Hepatocyte (in vitro differentiated cells): ENCODE results near the gene HIBADH. TPM values are rescaled to one million over a fixed set of nuclear protein-coding genes. Genes with fewer than 3 reads are reported as not detected.
"Not testable (repeated sequence)": the region's sequence is repeated elsewhere in the genome, so short reads cannot be mapped to it uniquely, and the experiment has no call there.

Experiments
- DNase-seq: peaks from one replicate; pipeline ENCODE4 v3.0.0-alpha.2; 2016; ENCODE audit warnings: low spot score
- H2AFZ ChIP-seq: fragments of 200-600 bp; sonication (generic); 2 replicates; pipeline ENCODE4 v1.6.0; 2016; ENCODE audit warnings: antibody characterized with exemption, mild to moderate bottlenecking
- H3K27ac ChIP-seq: fragments of 200-600 bp; sonication (generic); 2 replicates; pipeline ENCODE4 v1.5.1; 2016; ENCODE audit warnings: mild to moderate bottlenecking
- H3K27me3 ChIP-seq: fragments of 200-600 bp; sonication (generic); 2 replicates; pipeline ENCODE4 v1.6.1; 2016
- H3K36me3 ChIP-seq: fragments of 200-600 bp; sonication (generic); replicated peaks from 2 replicates; pipeline ENCODE4 v1.5.1; 2016; ENCODE audit warnings: low read depth; ENCODE audit not compliant: insufficient read depth
- H3K4me1 ChIP-seq: fragments of 200-600 bp; sonication (generic); 2 replicates; pipeline ENCODE4 v1.5.1; 2016; ENCODE audit warnings: mild to moderate bottlenecking, moderate library complexity; ENCODE audit not compliant: insufficient read depth
- H3K4me2 ChIP-seq: fragments of 200-600 bp; sonication (generic); 2 replicates; pipeline ENCODE4 v1.6.0; 2016
- H3K4me3 ChIP-seq: fragments of 200-600 bp; sonication (generic); 2 replicates; pipeline ENCODE4 v1.5.1; 2016; ENCODE audit warnings: mild to moderate bottlenecking
- H3K79me2 ChIP-seq: fragments of 200-600 bp; sonication (generic); 2 replicates; pipeline ENCODE4 v1.6.0; 2017; ENCODE audit warnings: mild to moderate bottlenecking
- H3K9me2 ChIP-seq: fragments of 200-600 bp; sonication (generic); replicated peaks from 2 replicates; pipeline ENCODE4 v1.6.0; 2017; ENCODE audit warnings: mild to moderate bottlenecking; ENCODE audit not compliant: insufficient read depth
- H3K9me3 ChIP-seq: fragments of 200-600 bp; sonication (generic); 2 replicates; pipeline ENCODE4 v1.5.1; 2016; ENCODE audit warnings: low read depth, mild to moderate bottlenecking
- H4K20me1 ChIP-seq: fragments of 200-600 bp; sonication (generic); 2 replicates; pipeline ENCODE4 v1.6.0; 2016; ENCODE audit warnings: mild to moderate bottlenecking; ENCODE audit not compliant: insufficient read depth, poor library complexity, severe bottlenecking
- EZH2 ChIP-seq: fragments of 200-600 bp; sonication (generic); IDR thresholded peaks from 2 replicates; pipeline ENCODE4 v1.6.1; 2016; ENCODE audit warnings: antibody characterized with exemption, mild to moderate bottlenecking, borderline replicate concordance
- EZH2phosphoT487 ChIP-seq: fragments of 200-600 bp; sonication (generic); IDR thresholded peaks from one replicate; pipeline ENCODE4 v1.6.1; 2018; ENCODE audit warnings: antibody characterized with exemption, mild to moderate bottlenecking, low read depth, moderate library complexity; ENCODE audit not compliant: unreplicated experiment, severe bottlenecking
- WGBS: methylation state at CpG from one replicate; pipeline ENCODE4 v1.1.6; 2016; ENCODE audit warnings: low lambda C conversion rate; ENCODE audit errors: missing lambda C conversion rate; 5-methylcytosine and 5-hydroxymethylcytosine counted together
- polyA plus RNA-seq: library from polyadenylated mRNA; unstranded; fragments of >200 nt; fragmentation: Nextera tagmentation; extraction: Ambion mirVana; gene quantifications from 2 replicates; pipeline ENCODE4 v1.2.1, GENCODE V29; 2016
- total RNA-seq: library from RNA; depleted of rRNA; stranded (reverse); fragments of >200 nt; gene quantifications from 2 replicates; pipeline ENCODE4 v1.2.3, GENCODE V29; 2014
- TF ChIP-seq, protein P1 (sequence below): fragments of 200-600 bp; sonication (generic); IDR thresholded peaks from 2 replicates; pipeline ENCODE4 v1.5.1; 2016; ENCODE audit warnings: antibody characterized with exemption, mild to moderate bottlenecking; ENCODE audit not compliant: poor library complexity

The HIBADH gene
- total and polyA plus RNA-seq, 2 experiments from 2014 or later = 56.1 to 65.5 TPM

DNA sequence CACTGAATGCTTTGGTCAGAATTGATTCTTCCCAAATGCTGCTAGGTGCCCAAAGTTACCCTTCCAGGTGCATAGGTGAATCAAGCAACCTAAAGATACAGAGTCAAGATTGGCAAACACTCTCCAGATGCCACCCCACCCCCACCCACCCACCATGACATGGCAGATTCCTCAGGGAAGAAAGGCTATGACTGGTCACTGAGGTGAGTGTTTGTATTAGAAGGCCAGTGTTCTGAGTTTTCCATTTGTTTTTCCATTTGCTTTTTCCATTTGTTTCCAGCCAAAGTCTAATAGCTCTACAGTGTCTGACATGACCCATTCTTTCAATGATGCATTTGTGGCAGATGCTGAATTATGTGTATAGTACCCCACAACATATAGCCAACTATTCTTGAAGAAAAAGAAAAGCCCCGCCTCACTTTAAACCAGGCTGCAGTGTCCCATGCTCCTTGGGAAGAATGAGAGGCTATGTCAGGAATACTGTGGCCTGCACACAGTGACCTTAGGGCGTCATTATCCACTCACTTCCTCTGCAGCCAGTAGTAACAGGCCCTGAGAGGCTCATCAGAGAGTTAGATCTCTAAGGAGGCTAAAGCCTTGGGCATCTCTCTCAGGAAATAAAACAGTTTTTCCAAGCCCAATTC, 16.1 kb upstream of the HIBADH start:
- DNase-seq = no peak
- Histone ChIP-seq H3K27ac (peak overlapping the region; percentile 97), H3K9me2 (no peaks in the 10 kb centered on the region), H3K4me1 (peaks cover 14% of the 10 kb centered on the region), H3K27me3 (no peaks in the 10 kb centered on the region), H4K20me1 (no peaks in the 10 kb centered on the region), H2AFZ (no peak overlapping the region), H3K36me3 (no peaks in the 10 kb centered on the region), H3K4me2 (no peak overlapping the region), H3K79me2 (no peaks in the 10 kb centered on the region), H3K4me3 (no peak overlapping the region), H3K9me3 (no peaks in the 10 kb centered on the region)
- WGBS = 84% methylated on average over 2 of the region's 2 CpGs
- TF ChIP-seq, protein P1, sequence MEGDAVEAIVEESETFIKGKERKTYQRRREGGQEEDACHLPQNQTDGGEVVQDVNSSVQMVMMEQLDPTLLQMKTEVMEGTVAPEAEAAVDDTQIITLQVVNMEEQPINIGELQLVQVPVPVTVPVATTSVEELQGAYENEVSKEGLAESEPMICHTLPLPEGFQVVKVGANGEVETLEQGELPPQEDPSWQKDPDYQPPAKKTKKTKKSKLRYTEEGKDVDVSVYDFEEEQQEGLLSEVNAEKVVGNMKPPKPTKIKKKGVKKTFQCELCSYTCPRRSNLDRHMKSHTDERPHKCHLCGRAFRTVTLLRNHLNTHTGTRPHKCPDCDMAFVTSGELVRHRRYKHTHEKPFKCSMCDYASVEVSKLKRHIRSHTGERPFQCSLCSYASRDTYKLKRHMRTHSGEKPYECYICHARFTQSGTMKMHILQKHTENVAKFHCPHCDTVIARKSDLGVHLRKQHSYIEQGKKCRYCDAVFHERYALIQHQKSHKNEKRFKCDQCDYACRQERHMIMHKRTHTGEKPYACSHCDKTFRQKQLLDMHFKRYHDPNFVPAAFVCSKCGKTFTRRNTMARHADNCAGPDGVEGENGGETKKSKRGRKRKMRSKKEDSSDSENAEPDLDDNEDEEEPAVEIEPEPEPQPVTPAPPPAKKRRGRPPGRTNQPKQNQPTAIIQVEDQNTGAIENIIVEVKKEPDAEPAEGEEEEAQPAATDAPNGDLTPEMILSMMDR = no peak
- TF ChIP-seq EZH2 = no peak
- TF ChIP-seq EZH2phosphoT487 = no peak

DNA sequence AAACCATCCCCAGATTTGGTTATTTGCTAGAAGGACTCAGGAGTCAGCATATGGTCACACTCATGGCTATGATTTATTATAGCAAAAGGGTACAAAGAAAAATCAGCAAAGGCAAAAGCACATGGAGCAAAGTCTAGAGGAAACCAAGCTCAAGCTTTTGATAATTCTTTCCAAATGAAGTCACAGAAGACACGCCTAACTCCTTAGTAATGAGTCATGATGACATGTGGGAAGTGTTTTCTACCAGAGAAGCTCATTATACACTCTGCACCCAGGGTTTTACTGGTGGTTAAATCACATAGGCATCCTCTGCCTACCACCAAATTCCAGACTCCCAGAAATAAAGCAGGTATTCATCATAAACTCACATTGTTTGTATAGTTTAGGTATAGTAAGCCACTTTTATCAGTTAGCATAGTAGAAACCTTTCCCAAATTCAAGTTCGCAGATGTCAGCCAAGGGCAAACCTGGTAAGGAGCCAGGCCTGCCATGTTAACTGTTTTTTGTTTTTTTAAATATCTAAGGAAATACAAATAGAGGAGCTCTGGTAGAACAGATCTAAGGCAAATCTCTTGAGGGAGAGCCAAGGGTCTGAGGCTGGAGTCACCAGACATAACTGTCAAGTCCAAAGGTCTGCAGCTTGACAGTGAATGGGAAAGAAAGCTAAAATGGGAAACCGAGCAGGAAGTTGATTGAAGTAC, 15.4 kb upstream of the HIBADH start:
- no peaks in the 10 kb centered on the region for H3K79me2 ChIP-seq
- H3K4me1 ChIP-seq = peaks cover 14% of the 10 kb centered on the region
- H3K9me2 ChIP-seq = no peaks in the 10 kb centered on the region
- DNase-seq = peak; percentile 76
- H3K9me3 ChIP-seq = no peaks in the 10 kb centered on the region
- peak overlapping the region; percentile 97 for H3K27ac ChIP-seq
- TF ChIP-seq, protein P1 = no peak
- TF ChIP-seq EZH2phosphoT487 (no peak), EZH2 (no peak)
- H3K36me3 ChIP-seq = no peaks in the 10 kb centered on the region
- H3K27me3 ChIP-seq = no peaks in the 10 kb centered on the region
- H3K4me3 ChIP-seq = no peak overlapping the region
- WGBS = 72% methylated on average over 3 of the region's 3 CpGs
- no peaks in the 10 kb centered on the region for H4K20me1 ChIP-seq
- H3K4me2 ChIP-seq = peak overlapping the region; percentile 34
- no peak overlapping the region for H2AFZ ChIP-seq

DNA sequence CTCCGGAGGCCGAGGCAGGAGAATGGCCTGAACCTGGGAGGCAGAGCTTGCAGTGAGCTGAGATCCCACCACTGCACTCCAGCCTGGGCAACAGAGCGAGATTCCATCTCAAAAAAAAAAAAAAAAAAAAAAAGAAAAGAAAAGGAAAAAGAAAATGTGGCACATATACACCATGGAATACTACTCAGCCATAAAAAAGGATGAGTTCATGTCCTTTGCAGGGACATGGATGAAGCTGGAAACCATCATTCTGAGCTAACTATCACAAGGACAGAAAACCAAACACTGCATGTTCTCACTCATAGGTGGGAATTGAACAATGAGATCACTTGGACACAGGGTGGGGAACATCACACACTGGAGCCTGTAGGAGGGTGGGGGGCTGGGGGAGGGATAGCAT, 11.4 kb upstream of the HIBADH start:
- not testable (repeated sequence) for H3K27me3 ChIP-seq, H3K27ac ChIP-seq, H3K79me2 ChIP-seq, DNase-seq, H4K20me1 ChIP-seq, H3K9me3 ChIP-seq, H3K9me2 ChIP-seq, H3K4me3 ChIP-seq, H2AFZ ChIP-seq, H3K4me2 ChIP-seq, H3K36me3 ChIP-seq
- H3K4me1 ChIP-seq = peaks cover 14% of the 10 kb centered on the region
- WGBS = 96% methylated on average over 2 of the region's 3 CpGs

DNA sequence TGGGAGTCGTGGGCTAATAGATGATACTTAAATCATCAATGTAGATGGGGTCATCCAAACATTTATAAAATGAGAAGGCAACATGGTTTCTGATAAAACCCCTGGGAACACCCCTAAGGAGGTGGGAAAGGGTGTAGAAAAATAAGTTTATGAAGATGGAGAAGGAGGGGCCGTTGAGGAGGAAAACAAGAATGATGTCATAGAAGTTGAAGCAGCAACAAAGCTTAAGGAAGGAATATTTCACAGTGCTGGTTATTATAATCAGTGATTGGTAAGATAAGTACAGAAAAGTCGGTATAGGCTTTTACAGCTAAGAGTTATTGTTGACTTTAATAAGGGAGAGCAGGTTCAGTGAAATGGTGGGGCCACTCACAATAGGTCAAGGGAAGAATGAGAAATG, 9.0 kb upstream of the HIBADH start:
- H2AFZ ChIP-seq = no peak overlapping the region
- H3K4me3 ChIP-seq = no peak overlapping the region
- H3K4me1 ChIP-seq = no peaks in the 10 kb centered on the region
- 77% methylated on average over 3 of the region's 3 CpGs for WGBS
- H3K4me2 ChIP-seq = no peak overlapping the region
- no peaks in the 10 kb centered on the region for H4K20me1 ChIP-seq
- H3K79me2 ChIP-seq = no peaks in the 10 kb centered on the region
- no peak for DNase-seq
- H3K27me3 ChIP-seq = no peaks in the 10 kb centered on the region
- H3K36me3 ChIP-seq = no peaks in the 10 kb centered on the region
- H3K9me3 ChIP-seq = no peaks in the 10 kb centered on the region
- no peak for TF ChIP-seq EZH2
- no peak for TF ChIP-seq EZH2phosphoT487
- TF ChIP-seq, protein P1 = no peak
- H3K9me2 ChIP-seq = no peaks in the 10 kb centered on the region
- H3K27ac ChIP-seq = no peak overlapping the region
